NCI-H2196 (cell line): ENCODE measurements around the gene JAG1.

Experiments
- DNase-seq: peaks from one replicate; lab custom pipeline; 2025; ENCODE audit not compliant: unreplicated experiment; lab: John Stamatoyannopoulos, UW

Gene JAG1

GRCh38 chr20:10653599-10654249 is 20.1 kb downstream of the JAG1 start:
- no peak for DNase-seq

- no peak for DNase-seq
Observed at GRCh38 chr20:10652660-10653261, 21.0 kb downstream of the JAG1 start.

GRCh38 chr20:10652185-10652584 is 21.6 kb downstream of the JAG1 start:
- no peak for DNase-seq

- DNase-seq = peak; percentile 9
Observed at GRCh38 chr20:10651227-10651990, 22.4 kb downstream of the JAG1 start.

GRCh38 chr20:10649797-10650160 is 24.0 kb downstream of the JAG1 start:
- no peak for DNase-seq

GRCh38 chr20:10649080-10649796 is 24.6 kb downstream of the JAG1 start:
- DNase-seq = no peak

GRCh38 chr20:10648651-10649050 is 25.1 kb downstream of the JAG1 start:
- no peak for DNase-seq

- DNase-seq = no peak
Observed at GRCh38 chr20:10647909-10648308, 25.9 kb downstream of the JAG1 start.

- DNase-seq = no peak
Observed at GRCh38 chr20:10647471-10647870, 26.3 kb downstream of the JAG1 start.

- DNase-seq = no peak
Observed at GRCh38 chr20:10646886-10647420, 26.8 kb downstream of the JAG1 start.

GRCh38 chr20:10646006-10646405 is 27.8 kb downstream of the JAG1 start:
- DNase-seq = no peak

GRCh38 chr20:10645205-10645570 is 28.6 kb downstream of the JAG1 start:
- DNase-seq = no peak

GRCh38 chr20:10644458-10645204 is 29.2 kb downstream of the JAG1 start:
- DNase-seq = no peak

- DNase-seq = no peak
Observed at GRCh38 chr20:10643560-10643873, 30.3 kb downstream of the JAG1 start.

- DNase-seq = no peak
Observed at GRCh38 chr20:10642856-10643559, 30.8 kb downstream of the JAG1 start.

- DNase-seq = no peak
Observed at GRCh38 chr20:10641893-10642292, 31.9 kb downstream of the JAG1 start.

- no peak for DNase-seq
Observed at GRCh38 chr20:10641467-10641866, 32.3 kb downstream of the JAG1 start.

- DNase-seq = no peak
Observed at GRCh38 chr20:10640897-10641296, 32.9 kb downstream of the JAG1 start.

- DNase-seq = no peak
Observed at GRCh38 chr20:10639737-10640556, 33.9 kb downstream of the JAG1 start.
